Parathyroid adenoma (tissue), 2 donors: ENCODE results near the gene ARHGAP6.

Experiments
- H2AFZ ChIP-seq: fragments of 300-600 bp; sonication (generic); one replicate; pipeline ENCODE4 v1.7.0; 2017; ENCODE audit warnings: antibody characterized with exemption, mild to moderate bottlenecking
- H3K27ac ChIP-seq: fragments of 300-600 bp; sonication (generic); one replicate; pipeline ENCODE4 v1.7.0; 2017
- H3K27me3 ChIP-seq: fragments of 300-600 bp; sonication (generic); one replicate; pipeline ENCODE4 v1.7.0; 2017; ENCODE audit warnings: low read length; ENCODE audit not compliant: control insufficient read depth, insufficient read depth
- H3K36me3 ChIP-seq: fragments of 300-600 bp; sonication (generic); one replicate; pipeline ENCODE4 v1.7.0; 2017; ENCODE audit warnings: low read length; ENCODE audit not compliant: control insufficient read depth, insufficient read depth
- H3K4me1 ChIP-seq: fragments of 300-600 bp; sonication (generic); one replicate; pipeline ENCODE4 v1.7.0; 2017; ENCODE audit warnings: control low read depth
- H3K4me2 ChIP-seq: fragments of 300-600 bp; sonication (generic); one replicate; pipeline ENCODE4 v1.7.0; 2017; ENCODE audit warnings: low read length
- H3K4me3 ChIP-seq: fragments of 300-600 bp; sonication (generic); one replicate; pipeline ENCODE4 v1.7.0; 2017; ENCODE audit warnings: low read depth, low read length
- H3K79me2 ChIP-seq: fragments of 300-600 bp; sonication (generic); one replicate; pipeline ENCODE4 v1.7.0; 2017; ENCODE audit warnings: control low read depth
- H3K9ac ChIP-seq: fragments of 300-600 bp; sonication (generic); one replicate; pipeline ENCODE4 v1.7.0; 2017; ENCODE audit warnings: mild to moderate bottlenecking
- H3K9me3 ChIP-seq: fragments of 300-600 bp; sonication (generic); one replicate; pipeline ENCODE4 v1.7.0; 2017; ENCODE audit warnings: low read length; ENCODE audit not compliant: control insufficient read depth
- CTCF ChIP-seq: fragments of 300-600 bp; sonication (generic); IDR thresholded peaks from one replicate; pipeline ENCODE4 v1.7.0; 2017; ENCODE audit warnings: antibody characterized with exemption, mild to moderate bottlenecking
- donor health status: primary hyperparathyroidism.

Gene ARHGAP6

DNA sequence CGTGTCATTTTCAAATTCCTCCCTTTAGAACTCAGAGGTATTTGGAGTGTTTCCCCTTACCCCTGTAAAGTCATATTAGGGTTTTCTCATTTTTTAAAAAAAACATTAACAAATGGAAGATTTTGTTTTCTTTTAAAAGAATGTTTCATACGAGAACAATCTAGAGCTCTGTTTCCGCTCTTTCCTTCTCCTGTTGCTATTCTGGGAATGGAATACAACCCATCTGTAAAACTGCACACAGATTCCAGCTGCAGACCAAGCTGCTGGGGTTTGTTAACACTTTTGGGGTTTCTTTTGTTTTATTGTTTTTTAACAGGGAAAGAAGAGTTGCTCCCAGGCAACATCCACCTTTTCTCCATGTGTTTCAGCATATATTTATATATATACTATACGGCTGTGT is 493.3 kb downstream of the ARHGAP6 start:
- no peak overlapping the region for H2AFZ ChIP-seq
- H3K36me3 ChIP-seq: no peaks in the 10 kb centered on the region
- H3K27me3 ChIP-seq: no peaks in the 10 kb centered on the region
- no peak overlapping the region for H3K4me3 ChIP-seq
- no peaks in the 10 kb centered on the region for H3K4me1 ChIP-seq
- no peak overlapping the region for H3K4me2 ChIP-seq
- no peak overlapping the region for H3K9ac ChIP-seq
- no peaks in the 10 kb centered on the region for H3K79me2 ChIP-seq
- H3K27ac ChIP-seq: no peak overlapping the region
- H3K9me3 ChIP-seq: no peaks in the 10 kb centered on the region
- TF ChIP-seq CTCF: no peak

- Histone ChIP-seq H3K9me3 (no peaks in the 10 kb centered on the region), H3K4me1 (no peaks in the 10 kb centered on the region), H3K79me2 (no peaks in the 10 kb centered on the region), H3K9ac (no peak overlapping the region), H3K27me3 (no peaks in the 10 kb centered on the region), H3K4me3 (no peak overlapping the region), H2AFZ (no peak overlapping the region), H3K36me3 (no peaks in the 10 kb centered on the region), H3K27ac (no peak overlapping the region), H3K4me2 (no peak overlapping the region)
- TF ChIP-seq CTCF: no peak
Measured at GRCh38 chrX:11171956-11172355, 493.8 kb downstream of the ARHGAP6 start.

DNA sequence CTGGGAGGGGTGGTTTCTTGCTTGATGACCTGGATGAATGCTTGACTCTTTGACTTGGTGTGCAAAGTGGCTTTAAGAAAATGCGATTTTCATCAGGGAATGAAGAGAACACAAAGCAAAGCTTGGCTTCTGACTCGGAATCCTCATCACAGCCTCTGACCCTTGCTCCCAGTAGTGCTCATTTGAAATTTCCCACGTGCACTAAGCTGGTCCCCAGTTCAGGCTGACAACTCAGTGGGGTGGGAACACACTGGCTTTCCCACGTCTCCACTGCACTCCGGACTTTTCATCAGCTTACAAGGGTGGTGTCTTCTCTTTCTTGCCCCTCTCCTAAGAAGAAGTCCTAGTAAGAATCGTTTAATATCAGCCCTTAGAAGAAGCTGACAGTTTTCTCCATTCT is 501.3 kb downstream of the ARHGAP6 start:
- TF ChIP-seq CTCF: no peak
- Histone ChIP-seq H3K36me3 (no peaks in the 10 kb centered on the region), H3K9me3 (no peaks in the 10 kb centered on the region), H2AFZ (no peak overlapping the region), H3K4me3 (no peak overlapping the region), H3K4me2 (no peak overlapping the region), H3K27ac (no peak overlapping the region), H3K4me1 (peaks cover 8% of the 10 kb centered on the region), H3K9ac (no peak overlapping the region), H3K27me3 (no peaks in the 10 kb centered on the region), H3K79me2 (no peaks in the 10 kb centered on the region)

DNA sequence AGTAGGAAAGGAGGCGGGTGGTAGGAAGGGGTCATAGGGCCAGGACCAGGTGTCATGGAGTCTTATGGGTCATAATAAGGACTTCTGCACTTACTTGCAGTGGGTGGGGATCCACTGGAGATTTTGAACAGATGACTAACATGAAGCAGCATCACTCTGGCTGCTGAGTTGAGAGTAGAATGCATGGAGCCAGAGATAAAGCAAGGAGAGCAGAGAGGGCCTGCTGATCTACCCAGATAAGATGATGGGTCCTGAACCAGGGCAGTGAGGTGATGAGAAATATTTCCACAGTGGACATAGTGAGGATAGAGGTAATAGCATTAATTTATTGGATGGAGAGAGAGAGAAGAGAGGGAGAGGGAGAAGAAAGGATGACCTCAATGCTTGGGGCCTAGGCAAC is 506.6 kb downstream of the ARHGAP6 start:
- Histone ChIP-seq H3K36me3 (no peaks in the 10 kb centered on the region), H3K9me3 (no peaks in the 10 kb centered on the region), H2AFZ (no peak overlapping the region), H3K4me2 (no peak overlapping the region), H3K9ac (no peak overlapping the region), H3K27me3 (no peaks in the 10 kb centered on the region), H3K79me2 (no peaks in the 10 kb centered on the region), H3K4me3 (no peak overlapping the region), H3K4me1 (no peaks in the 10 kb centered on the region), H3K27ac (no peak overlapping the region)
- TF ChIP-seq CTCF: no peak

DNA sequence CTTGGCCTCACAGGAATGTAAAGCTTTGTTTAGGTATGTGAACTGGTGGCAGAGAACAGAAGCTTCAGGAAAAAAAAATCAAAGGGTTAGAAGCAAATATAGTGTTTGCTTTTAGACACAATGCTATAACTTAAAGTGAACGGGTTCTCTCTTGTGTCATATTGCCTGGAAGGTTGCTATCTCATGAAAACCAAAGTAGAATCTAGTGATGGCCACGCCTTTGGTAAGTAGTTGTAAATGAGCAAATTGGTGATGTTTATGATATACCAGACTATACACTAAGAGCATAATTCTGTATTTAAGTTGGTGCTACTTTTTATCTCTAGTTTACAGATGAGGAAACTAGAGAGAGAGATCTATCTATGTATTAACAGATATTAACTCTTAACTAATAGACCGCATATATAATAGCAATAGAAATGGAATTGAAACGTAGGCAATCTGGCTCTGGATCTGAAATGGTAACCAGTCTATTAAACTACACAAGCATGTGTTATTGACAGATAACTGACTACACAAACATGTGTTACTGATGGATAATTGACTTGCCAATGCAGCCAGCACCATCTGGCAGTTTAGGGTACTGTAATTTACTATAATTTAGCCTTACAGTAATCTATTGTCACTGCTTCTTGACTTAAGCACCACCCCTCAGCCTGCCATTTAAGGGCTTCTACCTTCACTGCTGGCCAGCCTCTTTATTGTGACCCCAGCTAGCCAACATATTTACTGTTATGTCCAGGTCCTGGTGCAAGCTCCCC is 513.7 kb downstream of the ARHGAP6 start:
- Histone ChIP-seq H3K4me3 (no peak overlapping the region), H3K27me3 (no peaks in the 10 kb centered on the region), H3K9me3 (no peaks in the 10 kb centered on the region), H3K4me2 (no peak overlapping the region), H3K4me1 (no peaks in the 10 kb centered on the region), H2AFZ (no peak overlapping the region), H3K79me2 (no peaks in the 10 kb centered on the region), H3K27ac (no peak overlapping the region), H3K36me3 (no peaks in the 10 kb centered on the region), H3K9ac (no peak overlapping the region)
- no peak for TF ChIP-seq CTCF
